KMS-11 (cell line): ENCODE data around the gene ZNF213.

Source experiments
- H2AFZ ChIP-seq: fragments of 200-600 bp; sonication (generic); 2 replicates; pipeline ENCODE4 v1.6.1; 2016; ENCODE audit warnings: antibody characterized with exemption, mixed run types, low read depth
- H3K27ac ChIP-seq: fragments of 200-600 bp; sonication (generic); 2 replicates; pipeline ENCODE4 v1.6.1; 2016; ENCODE audit warnings: mild to moderate bottlenecking, mixed run types
- H3K27me3 ChIP-seq: fragments of 200-600 bp; sonication (generic); 2 replicates; pipeline ENCODE4 v1.6.1; 2017; ENCODE audit warnings: mild to moderate bottlenecking, low read depth, mixed run types, moderate library complexity; ENCODE audit not compliant: insufficient read depth
- H3K36me3 ChIP-seq: fragments of 200-600 bp; sonication (generic); 2 replicates; pipeline ENCODE4 v1.6.1; 2017; ENCODE audit warnings: mild to moderate bottlenecking, mixed run types; ENCODE audit not compliant: insufficient read depth
- H3K4me1 ChIP-seq: fragments of 200-600 bp; sonication (generic); 2 replicates; pipeline ENCODE4 v1.6.1; 2016; ENCODE audit warnings: mild to moderate bottlenecking, low read depth, mixed run types; ENCODE audit not compliant: poor library complexity, severe bottlenecking
- H3K4me2 ChIP-seq: fragments of 200-600 bp; sonication (generic); 2 replicates; pipeline ENCODE4 v1.7.0; 2016; ENCODE audit warnings: mild to moderate bottlenecking, mixed run types
- H3K4me3 ChIP-seq: fragments of 200-600 bp; sonication (generic); IDR thresholded peaks from 2 replicates; pipeline ENCODE4 v1.6.1; 2017; ENCODE audit warnings: low read depth, low read length, mixed read lengths; ENCODE audit not compliant: insufficient read depth
- H3K79me2 ChIP-seq: fragments of 200-600 bp; sonication (generic); 2 replicates; pipeline ENCODE4 v1.6.1; 2016; ENCODE audit warnings: low read depth, mixed run types; ENCODE audit not compliant: insufficient read depth
- H3K9ac ChIP-seq: fragments of 200-600 bp; sonication (generic); 2 replicates; pipeline ENCODE4 v1.6.1; 2016; ENCODE audit warnings: mild to moderate bottlenecking, mixed run types
- H4K20me1 ChIP-seq: fragments of 200-600 bp; sonication (generic); 2 replicates; pipeline ENCODE4 v1.6.1; 2016; ENCODE audit warnings: mild to moderate bottlenecking, mixed run types; ENCODE audit not compliant: insufficient read depth
- CTCF ChIP-seq: fragments of 200-600 bp; sonication (generic); conservative IDR thresholded peaks from 2 replicates; pipeline ENCODE4 v1.6.1; 2017; ENCODE audit warnings: low read depth, mild to moderate bottlenecking, antibody characterized with exemption, low read length, moderate library complexity, mixed read lengths

Gene ZNF213

DNA sequence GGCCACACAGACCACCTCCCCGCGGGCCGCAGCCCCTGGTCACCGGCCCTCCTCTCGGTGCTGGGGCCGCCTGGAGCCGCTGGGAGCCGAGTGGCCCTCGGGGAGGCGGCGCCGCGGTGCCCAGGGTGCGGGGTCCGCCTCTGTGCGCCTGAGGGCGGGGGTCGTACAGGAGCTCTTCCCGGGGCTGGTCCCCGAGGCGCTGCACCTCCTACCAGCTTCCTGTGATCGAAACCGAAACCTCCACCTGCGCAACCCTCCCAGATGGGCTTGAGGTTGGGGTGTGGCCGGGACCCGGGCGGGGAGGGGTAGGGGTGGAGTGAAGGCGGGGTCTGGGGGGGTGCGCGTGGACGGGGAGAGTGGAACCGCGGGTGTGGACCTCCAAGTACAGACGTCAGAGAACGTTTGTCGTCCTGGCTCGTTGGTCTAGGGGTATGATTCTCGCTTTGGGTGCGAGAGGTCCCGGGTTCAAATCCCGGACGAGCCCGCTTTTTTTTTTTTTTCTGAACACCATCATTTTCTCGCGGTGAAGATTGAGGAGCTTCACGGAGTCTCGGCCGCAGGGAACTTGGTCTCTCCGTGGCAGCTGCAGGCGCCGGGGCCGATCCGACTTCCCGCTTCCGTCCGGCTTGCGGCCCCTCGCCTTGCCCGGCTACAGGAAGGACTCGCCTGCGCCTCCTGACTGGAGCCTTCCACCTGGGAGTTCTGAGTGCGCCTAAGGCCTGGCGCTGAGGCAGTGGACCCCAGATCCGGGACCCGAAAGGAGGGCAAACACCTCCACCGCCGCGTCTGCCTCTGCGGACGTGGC is 23.9 kb downstream of the ZNF213 start:
- no peaks in the 10 kb centered on the region for H3K36me3 ChIP-seq
- H3K4me2 ChIP-seq: peak overlapping the region; percentile 85
- H3K27me3 ChIP-seq: no peaks in the 10 kb centered on the region
- peaks cover 19% of the 10 kb centered on the region for H3K4me1 ChIP-seq
- H4K20me1 ChIP-seq: no peaks in the 10 kb centered on the region
- H3K9ac ChIP-seq: peak overlapping the region; percentile 65
- no peak overlapping the region for H3K4me3 ChIP-seq
- H2AFZ ChIP-seq: peak overlapping the region; percentile 90
- no peak for TF ChIP-seq CTCF
- H3K27ac ChIP-seq: peak overlapping the region; percentile 66
- no peaks in the 10 kb centered on the region for H3K79me2 ChIP-seq

DNA sequence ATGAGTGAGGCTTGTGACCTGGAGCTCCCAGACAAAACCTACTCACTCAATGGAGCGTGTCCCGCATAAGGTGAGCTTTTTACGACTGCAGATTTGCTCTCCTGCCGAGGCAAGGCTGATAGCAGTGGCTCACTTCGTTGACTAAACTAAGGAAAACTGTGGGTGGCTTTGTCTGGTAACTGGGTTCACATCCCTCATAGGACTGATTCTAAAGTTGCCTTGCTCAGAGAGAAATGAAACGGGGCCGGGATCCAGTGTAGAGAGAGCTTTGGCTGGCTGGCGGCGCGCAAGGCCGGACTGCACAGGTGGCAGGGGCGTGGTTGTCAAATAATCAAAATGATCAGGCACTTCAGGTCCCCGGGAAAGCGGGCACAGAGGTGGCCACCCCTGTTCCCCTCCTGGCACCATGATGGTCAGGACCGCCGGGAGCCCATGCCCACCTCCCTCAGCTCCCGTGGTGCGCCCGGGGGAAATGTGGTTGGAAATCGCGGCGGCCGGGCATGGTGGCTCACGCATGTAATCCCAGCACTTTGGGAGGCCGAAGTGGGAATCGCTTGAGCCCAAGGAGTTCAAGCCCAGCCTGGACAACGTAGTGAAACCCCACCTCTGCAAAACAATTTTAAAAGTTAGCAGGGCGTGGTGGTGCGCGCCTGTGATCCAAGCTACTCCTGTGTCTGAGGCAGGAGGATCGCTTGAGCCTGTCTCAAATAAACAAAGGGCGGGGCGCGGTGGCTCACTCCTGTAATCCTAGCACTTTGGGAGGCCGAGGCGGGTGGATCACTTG is 26.6 kb downstream of the ZNF213 start:
- H3K4me3 ChIP-seq: no peak overlapping the region
- no peak overlapping the region for H2AFZ ChIP-seq
- no peak for TF ChIP-seq CTCF
- no peaks in the 10 kb centered on the region; the same call in 1 of the 2 replicates for H3K27me3 ChIP-seq
- no peaks in the 10 kb centered on the region for H3K36me3 ChIP-seq
- H4K20me1 ChIP-seq: no peaks in the 10 kb centered on the region
- H3K27ac ChIP-seq: no peak overlapping the region
- H3K4me2 ChIP-seq: no peak overlapping the region
- H3K79me2 ChIP-seq: no peaks in the 10 kb centered on the region
- peaks cover 35% of the 10 kb centered on the region for H3K4me1 ChIP-seq
- no peak overlapping the region for H3K9ac ChIP-seq

- no peak overlapping the region for H3K9ac ChIP-seq
- TF ChIP-seq CTCF: no peak
- H3K4me3 ChIP-seq: no peak overlapping the region
- H3K27ac ChIP-seq: no peak overlapping the region
- H3K79me2 ChIP-seq: no peaks in the 10 kb centered on the region
- no peaks in the 10 kb centered on the region for H4K20me1 ChIP-seq
- no peaks in the 10 kb centered on the region for H3K36me3 ChIP-seq
- peaks cover 35% of the 10 kb centered on the region for H3K4me1 ChIP-seq
- peaks cover 16% of the 10 kb centered on the region; the same call in 1 of the 2 replicates for H3K27me3 ChIP-seq
- H3K4me2 ChIP-seq: no peak overlapping the region
- H2AFZ ChIP-seq: no peak overlapping the region
These were observed 29.5 kb downstream of the ZNF213 start for GRCh38 chr16:3164121-3164991.

GRCh38 chr16:3165111-3165822 is 30.4 kb downstream of the ZNF213 start:
- H2AFZ ChIP-seq: peak overlapping the region; percentile 71
- H3K36me3 ChIP-seq: no peaks in the 10 kb centered on the region
- no peak overlapping the region for H3K4me3 ChIP-seq
- peak overlapping the region; percentile 21 for H3K4me2 ChIP-seq
- no peak for TF ChIP-seq CTCF
- no peak overlapping the region for H3K9ac ChIP-seq
- no peaks in the 10 kb centered on the region for H4K20me1 ChIP-seq
- no peak overlapping the region for H3K27ac ChIP-seq
- peaks cover 25% of the 10 kb centered on the region for H3K4me1 ChIP-seq
- peaks cover 25% of the 10 kb centered on the region for H3K27me3 ChIP-seq
- no peaks in the 10 kb centered on the region for H3K79me2 ChIP-seq
